HG03280 (cell line): ENCODE measurements around the gene APMAP.
"Not testable (repeated sequence)": the region's sequence is repeated elsewhere in the genome, so short reads cannot be mapped to it uniquely, and the experiment has no call there.

ENCODE experiments used
- ATAC-seq: cut with Tn5 transposase; IDR thresholded peaks from one replicate; pipeline ENCODE4 v1.9.1; 2021; ENCODE audit warnings: mild to moderate bottlenecking, moderate library complexity; ENCODE audit not compliant: unreplicated experiment

The APMAP gene

DNA sequence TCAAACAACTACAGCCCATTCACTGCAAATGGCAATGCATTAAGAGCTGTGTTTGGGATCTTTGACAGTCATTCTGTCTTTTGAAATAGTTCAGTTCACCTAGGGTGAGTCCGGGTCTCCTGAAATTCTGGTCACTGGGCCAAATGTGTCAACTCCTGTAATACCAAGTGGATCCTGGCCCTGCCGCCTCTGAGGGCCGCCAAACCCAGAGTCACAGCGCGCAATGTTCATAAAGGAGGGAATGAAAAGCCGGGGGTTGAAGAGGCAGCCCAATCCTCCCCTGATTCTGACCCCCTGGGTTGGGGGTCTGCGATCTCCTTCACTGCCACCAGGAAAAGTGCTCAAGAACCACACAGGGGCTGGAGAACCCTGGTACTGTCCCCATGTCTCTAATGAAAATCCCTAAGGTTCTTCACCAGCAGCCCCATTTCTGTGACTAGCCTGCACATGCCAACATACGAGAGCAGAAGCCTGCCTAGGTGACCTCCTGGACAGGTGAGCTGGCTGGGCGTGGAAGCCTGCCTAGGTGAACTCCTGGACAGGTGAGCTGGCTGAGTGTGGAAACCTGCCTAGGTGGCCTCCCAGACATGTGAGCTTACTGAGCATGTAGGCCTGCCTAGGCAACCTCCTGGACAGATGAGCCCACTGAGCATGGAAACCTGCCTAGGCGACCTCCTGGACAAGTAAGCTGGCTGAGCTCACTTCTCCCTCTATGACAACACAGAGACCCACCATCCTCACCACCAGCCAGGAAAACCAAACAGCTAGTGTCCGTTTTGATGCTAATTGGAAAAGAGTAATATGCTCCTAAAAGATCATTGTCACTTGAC lies 16.1 kb upstream of the APMAP start:
- ATAC-seq = no peak

DNA sequence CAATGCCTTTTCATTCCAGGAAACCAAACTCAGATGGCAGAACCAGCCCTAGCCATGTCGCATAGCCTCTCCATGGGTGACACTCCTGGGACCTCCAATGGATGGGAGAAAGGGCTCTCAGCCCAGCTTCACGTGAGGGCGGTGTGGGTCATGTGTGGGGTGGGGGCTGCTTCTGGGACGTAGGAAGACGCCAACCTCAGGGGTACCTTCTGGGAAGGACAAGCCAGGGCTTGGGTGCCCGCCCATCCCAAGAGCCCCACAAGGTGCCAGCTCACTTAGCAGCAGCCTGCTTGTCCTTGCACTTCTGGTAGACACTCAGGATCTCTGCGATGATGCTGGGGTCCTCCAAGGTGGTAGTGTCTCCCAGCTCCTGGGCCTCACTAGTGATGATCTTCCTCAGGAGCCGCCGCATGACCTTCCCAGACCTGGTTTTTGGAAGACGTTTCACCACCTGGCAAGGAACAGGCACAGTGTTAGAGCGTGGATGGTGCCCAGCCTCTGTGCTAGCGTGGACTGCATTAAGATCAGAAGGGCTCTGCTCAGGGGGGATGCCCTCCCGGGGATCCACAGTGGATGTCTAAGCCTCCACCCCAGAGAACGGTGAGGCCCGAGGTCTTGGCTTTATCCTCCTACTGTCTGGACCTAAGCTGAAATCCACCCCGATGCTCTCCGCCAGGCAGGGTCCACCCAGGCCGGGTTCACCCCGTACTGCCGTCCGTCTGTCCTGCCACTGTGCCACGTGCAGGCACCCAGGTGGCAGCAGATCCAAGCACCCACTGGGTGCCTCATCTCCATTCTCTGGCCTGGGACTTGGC lies 15.1 kb upstream of the APMAP start:
- ATAC-seq = no peak

DNA sequence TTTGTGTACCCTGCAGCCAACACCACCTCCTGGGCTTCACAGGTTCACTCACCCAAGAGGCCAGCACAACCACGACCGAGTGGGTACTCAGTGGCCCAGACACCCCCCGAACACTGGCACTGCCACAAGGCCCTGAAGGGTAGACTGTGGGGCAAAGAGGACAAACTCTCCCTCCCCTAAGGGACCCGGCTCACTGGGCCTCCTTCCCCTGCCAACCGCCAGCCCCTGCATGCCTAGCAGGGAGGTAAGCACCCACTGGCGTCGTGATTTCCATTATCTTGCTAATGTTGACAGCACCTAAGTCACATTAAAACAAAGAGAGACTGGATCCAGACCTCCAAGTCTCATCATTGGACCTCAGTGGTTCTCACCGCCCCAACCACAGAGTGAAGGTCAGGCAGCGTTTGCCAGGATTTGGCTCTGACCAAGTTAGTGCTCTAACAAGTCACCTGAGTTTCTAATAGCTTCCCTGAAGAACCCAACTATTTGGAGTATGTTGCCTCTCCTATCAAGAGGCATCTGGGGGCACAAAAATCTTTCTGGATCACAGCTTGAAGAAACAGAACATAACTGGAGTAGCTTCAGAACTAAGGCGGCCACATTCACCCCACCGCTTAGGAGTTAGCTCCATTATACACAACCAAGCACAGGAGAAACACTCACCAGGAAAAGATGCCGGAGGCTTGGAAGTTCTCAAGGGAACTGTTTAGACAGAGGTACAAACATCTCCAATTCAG lies 14.0 kb upstream of the APMAP start:
- no peak for ATAC-seq

GRCh38 chr20:25005661-25006060 lies 13.1 kb upstream of the APMAP start:
- ATAC-seq = no peak

- ATAC-seq = no peak
Measured at GRCh38 chr20:25005220-25005619, 12.7 kb upstream of the APMAP start.

DNA sequence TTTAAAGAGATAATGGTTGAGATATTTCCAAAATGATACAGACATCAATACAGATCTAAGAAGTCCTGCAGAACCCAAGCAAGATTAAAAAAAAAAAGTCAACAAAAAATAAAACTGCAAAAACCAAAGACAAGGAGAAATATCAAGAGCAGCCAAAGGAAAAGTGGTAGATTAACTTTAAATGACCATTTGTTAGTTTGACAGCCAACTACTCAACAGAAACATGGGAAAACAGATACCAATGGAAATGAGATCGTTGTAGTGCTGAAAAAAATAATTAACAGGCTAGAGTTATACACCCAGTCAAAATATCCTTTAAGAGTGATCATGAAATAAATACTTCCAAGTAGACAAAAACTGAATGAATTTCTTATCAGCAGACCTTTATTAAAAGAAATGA lies 10.5 kb upstream of the APMAP start:
- no peak for ATAC-seq

DNA sequence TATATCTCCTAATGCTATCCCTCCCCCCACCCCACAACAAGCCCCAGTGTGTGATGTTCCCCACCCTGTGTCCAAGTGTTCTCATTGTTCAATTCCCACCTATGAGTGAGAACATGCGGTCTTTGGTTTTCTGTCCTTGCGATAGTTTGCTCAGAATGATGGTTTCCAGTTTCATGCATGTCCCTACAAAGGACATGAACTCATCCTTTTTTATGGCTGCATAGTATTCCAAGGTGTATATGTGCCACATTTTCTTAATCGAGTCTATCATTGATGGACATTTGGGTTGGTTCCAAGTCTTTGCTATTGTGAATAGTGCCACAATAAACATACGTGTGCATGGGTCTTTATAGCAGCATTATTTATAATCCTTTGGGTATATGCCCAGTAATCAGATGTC lies 8.8 kb upstream of the APMAP start:
- ATAC-seq = not testable (repeated sequence)

- no peak for ATAC-seq
Measured at GRCh38 chr20:25000268-25000801, 7.8 kb upstream of the APMAP start.

GRCh38 chr20:24999568-24999967 lies 7.0 kb upstream of the APMAP start:
- ATAC-seq = no peak

DNA sequence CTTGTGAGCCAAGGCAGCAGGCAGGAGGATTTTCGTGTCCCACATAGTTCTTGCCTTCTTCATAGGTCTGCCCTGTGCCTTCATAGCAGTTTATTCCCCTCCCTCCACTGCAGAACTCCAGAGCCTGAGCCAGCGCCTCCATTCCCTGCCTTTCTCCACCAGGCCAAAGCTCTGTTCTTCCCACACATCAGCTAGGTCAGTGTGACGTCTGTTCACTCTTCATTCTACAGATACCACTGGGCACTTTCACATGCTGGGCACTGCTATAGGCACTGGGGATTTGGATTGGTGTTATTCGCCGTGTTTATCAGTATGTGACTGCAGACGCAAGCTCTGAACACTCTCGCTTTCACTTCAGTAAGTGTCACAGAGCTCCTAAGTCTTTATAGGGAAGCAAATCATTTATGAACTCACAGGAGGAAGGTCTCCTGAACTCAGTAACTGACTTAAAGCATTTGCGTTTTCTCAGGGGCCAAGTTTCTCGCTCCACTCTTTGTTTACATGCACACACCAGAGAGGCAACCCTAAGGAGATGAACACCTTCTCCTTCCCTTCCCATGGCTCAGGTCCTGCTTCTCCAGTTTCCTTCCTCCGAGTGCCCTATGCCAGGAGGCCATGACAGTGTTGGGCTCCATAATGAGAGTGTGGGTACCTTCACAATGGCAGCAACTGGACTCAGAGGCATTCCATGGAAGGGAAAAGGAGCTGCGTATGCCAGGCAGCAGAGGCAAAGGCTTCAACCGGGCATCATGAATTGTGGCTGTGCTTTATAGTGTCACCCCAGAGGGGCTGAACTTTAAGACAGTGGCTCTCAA lies 6.3 kb upstream of the APMAP start:
- ATAC-seq = no peak

GRCh38 chr20:24998121-24998520 lies 5.6 kb upstream of the APMAP start:
- ATAC-seq = no peak

GRCh38 chr20:24996449-24997377 lies 4.2 kb upstream of the APMAP start:
- ATAC-seq = no peak

GRCh38 chr20:24995741-24996448 lies 3.3 kb upstream of the APMAP start:
- ATAC-seq = no peak

- no peak for ATAC-seq
Measured at GRCh38 chr20:24994470-24995368, 2.2 kb upstream of the APMAP start.

- ATAC-seq = no peak
Measured at GRCh38 chr20:24994186-24994465, 1.6 kb upstream of the APMAP start.

DNA sequence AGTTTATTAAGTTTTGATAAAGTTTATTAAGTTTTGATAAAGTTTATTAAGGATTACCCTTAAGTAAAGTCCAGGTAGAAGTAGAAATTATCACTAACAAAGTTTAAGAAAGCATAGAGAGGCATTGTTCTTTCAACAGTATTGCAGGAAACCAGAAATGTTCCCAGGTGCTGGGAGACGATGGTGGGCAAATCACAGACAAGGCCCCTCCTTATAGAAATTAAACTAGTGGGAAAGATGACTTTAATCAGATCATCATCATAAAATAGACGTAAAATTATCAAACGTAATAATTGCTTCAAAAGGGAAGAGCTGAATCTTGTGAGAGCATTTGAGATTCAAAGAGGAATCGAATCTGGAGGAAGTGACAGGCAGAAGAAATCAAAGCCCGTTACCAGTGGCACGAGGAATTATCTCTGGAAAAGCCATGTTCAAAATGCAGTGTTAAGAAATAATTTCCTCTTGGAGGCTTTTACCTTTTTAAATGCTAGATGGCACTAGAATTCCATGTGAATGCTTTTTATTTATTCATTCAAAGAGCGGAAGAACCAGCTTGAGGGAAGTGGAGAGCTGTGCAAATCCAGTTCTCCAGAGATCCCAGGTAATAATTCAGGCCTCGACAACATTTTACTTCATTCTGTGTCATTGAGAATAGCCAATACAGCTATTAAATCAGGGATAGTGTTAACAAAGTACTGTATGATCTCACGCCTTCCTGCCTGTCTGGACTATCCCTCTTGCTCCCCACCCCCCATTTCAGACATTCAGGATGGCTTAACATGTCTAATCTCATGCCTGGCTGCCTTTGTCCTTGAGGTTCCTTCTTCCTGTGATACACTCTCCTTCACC lies 1.0 kb upstream of the APMAP start:
- ATAC-seq = no peak

- ATAC-seq = peak; percentile 16
Measured at GRCh38 chr20:24991897-24992486, 559 bp downstream of the APMAP start.
